ENCODE data around the gene CCDC194. TPM values are rescaled to one million over a fixed set of nuclear protein-coding genes. Genes with fewer than 3 reads are reported as not detected.

Gene CCDC194
- total and polyA plus RNA-seq, 5 experiments from 2014 or later: 2.4 to 3.4 TPM; not detected in 3

Other genes with a start within 250 kb of the CCDC194 start
- 10 to 100 TPM; 49.7 to 56.7 TPM for gene USE1, start 178.8 kb downstream of the CCDC194 start, total RNA-seq
- 10 to 100 TPM; 50.4 to 69.0 (median 57.0) TPM for gene USE1, start 178.8 kb downstream of the CCDC194 start, polyA plus RNA-seq
- gene OCEL1, start 168.0 kb downstream of the CCDC194 start, total RNA-seq: 10 to 100 TPM; 38.9 to 42.3 TPM
- 10 to 100 TPM; 21.9 to 52.4 (median 40.1) TPM for gene OCEL1, start 168.0 kb downstream of the CCDC194 start, polyA plus RNA-seq
- 1 to 10 TPM; 1.1 to 1.6 TPM for gene NR2F6, start 148.3 kb downstream of the CCDC194 start, total RNA-seq
- gene NR2F6, start 148.3 kb downstream of the CCDC194 start, polyA plus RNA-seq: 1 to 10 TPM in 2 of 3 donors, under 1 TPM in 1; 0.93 to 1.5 (median 1.3) TPM
- not detected for gene USHBP1, start 129.5 kb downstream of the CCDC194 start, total RNA-seq
- not detected for gene USHBP1, start 129.5 kb downstream of the CCDC194 start, polyA plus RNA-seq
- 100 to 1,000 TPM; 104 to 105 TPM for gene BABAM1, start 126.8 kb downstream of the CCDC194 start, total RNA-seq
- gene BABAM1, start 126.8 kb downstream of the CCDC194 start, polyA plus RNA-seq: 100 to 1,000 TPM; 102 to 106 (median 106) TPM
- gene ANKLE1, start 112.3 kb downstream of the CCDC194 start, total RNA-seq: 1 to 10 TPM; 2.1 to 3.4 TPM
- gene ANKLE1, start 112.3 kb downstream of the CCDC194 start, polyA plus RNA-seq: 1 to 10 TPM in 2 of 3 donors, under 1 TPM in 1; 0.05 to 1.4 (median 1.0) TPM
- gene ABHD8, start 90.8 kb downstream of the CCDC194 start, total RNA-seq: 10 to 100 TPM; 10.4 TPM
- 1 to 10 TPM; 6.4 to 9.2 (median 9.0) TPM for gene ABHD8, start 90.8 kb downstream of the CCDC194 start, polyA plus RNA-seq
- gene MRPL34, start 88.3 kb downstream of the CCDC194 start, total RNA-seq: 10 to 100 TPM; 69.3 to 71.1 TPM
- gene MRPL34, start 88.3 kb downstream of the CCDC194 start, polyA plus RNA-seq: 100 to 1,000 TPM; 216 to 221 (median 221) TPM
- gene DDA1, start 84.6 kb downstream of the CCDC194 start, total RNA-seq: 10 to 100 TPM; 31.2 to 32.2 TPM
- gene DDA1, start 84.6 kb downstream of the CCDC194 start, polyA plus RNA-seq: 10 to 100 TPM; 23.7 to 32.6 (median 23.9) TPM
- gene ANO8, start 59.3 kb downstream of the CCDC194 start, total RNA-seq: 10 to 100 TPM; 15.7 to 18.4 TPM
- under 1 TPM; 0.08 to 0.29 (median 0.20) TPM for gene ANO8, start 59.3 kb downstream of the CCDC194 start, polyA plus RNA-seq
- gene GTPBP3, start 56.6 kb downstream of the CCDC194 start, total RNA-seq: 10 to 100 TPM; 51.4 to 55.6 TPM
- 10 to 100 TPM in 2 of 3 donors, 1 to 10 TPM in 1; 6.6 to 13.6 (median 10.3) TPM for gene GTPBP3, start 56.6 kb downstream of the CCDC194 start, polyA plus RNA-seq
- not detected for gene PLVAP, start 16.9 kb downstream of the CCDC194 start, total RNA-seq
- not detected for gene PLVAP, start 16.9 kb downstream of the CCDC194 start, polyA plus RNA-seq
- 10 to 100 TPM; 41.8 to 45.0 TPM for gene BST2, start 11.4 kb upstream of the CCDC194 start, total RNA-seq
- gene BST2, start 11.4 kb upstream of the CCDC194 start, polyA plus RNA-seq: 100 to 1,000 TPM; 132 to 178 (median 144) TPM
- gene MVB12A, start 25.9 kb upstream of the CCDC194 start, total RNA-seq: 10 to 100 TPM; 28.1 to 30.0 TPM
- gene MVB12A, start 25.9 kb upstream of the CCDC194 start, polyA plus RNA-seq: 10 to 100 TPM; 24.3 to 34.6 (median 31.0) TPM
- gene TMEM221, start 54.5 kb upstream of the CCDC194 start, total RNA-seq: not detected
- under 1 TPM in 1 of 3 donors, not detected in 2; 0.13 TPM for gene TMEM221, start 54.5 kb upstream of the CCDC194 start, polyA plus RNA-seq
- not detected for gene NXNL1, start 66.7 kb upstream of the CCDC194 start, total RNA-seq
- not detected for gene NXNL1, start 66.7 kb upstream of the CCDC194 start, polyA plus RNA-seq
- gene SLC27A1, start 76.3 kb upstream of the CCDC194 start, total RNA-seq: 10 to 100 TPM in 1 of 2 experiments, 1 to 10 TPM in 1; 9.4 to 10.9 TPM
- 10 to 100 TPM; 12.5 to 14.6 (median 13.8) TPM for gene SLC27A1, start 76.3 kb upstream of the CCDC194 start, polyA plus RNA-seq
- gene PGLS, start 117.5 kb upstream of the CCDC194 start, total RNA-seq: 10 to 100 TPM; 78.8 to 82.6 TPM
- 10 to 100 TPM; 68.9 to 73.4 (median 73.0) TPM for gene PGLS, start 117.5 kb upstream of the CCDC194 start, polyA plus RNA-seq
- 10 to 100 TPM; 63.8 to 64.6 TPM for gene COLGALT1, start 161.5 kb upstream of the CCDC194 start, total RNA-seq
- 10 to 100 TPM; 15.6 to 25.8 (median 17.1) TPM for gene COLGALT1, start 161.5 kb upstream of the CCDC194 start, polyA plus RNA-seq